HEK293 (cell line): ENCODE measurements around the gene FKRP.

Source experiments
- HOXD13 ChIP-seq: sonication (generic); formaldehyde crosslinking; IDR thresholded peaks from 2 replicates; pipeline ENCODE4 v1.8.0; 2022; ENCODE audit warnings: missing genetic modification reagents, borderline replicate concordance
- SP3 ChIP-seq: fragments of 450-650 bp; formaldehyde crosslinking; IDR thresholded peaks from 2 replicates; pipeline ENCODE4 v1.5.1; 2016; ENCODE audit warnings: missing biosample characterization, missing genetic modification characterization
- SP7 ChIP-seq: fragments of 450-650 bp; formaldehyde crosslinking; IDR thresholded peaks from 2 replicates; pipeline ENCODE4 v1.5.1; 2016; ENCODE audit warnings: missing biosample characterization, missing genetic modification characterization
- ZNF10 ChIP-seq: fragments of 450-650 bp; formaldehyde crosslinking; IDR thresholded peaks from 2 replicates; pipeline ENCODE4 v1.5.1; 2017; ENCODE audit warnings: missing biosample characterization, missing genetic modification characterization
- TF ChIP-seq, protein P1 (sequence below): fragments of 450-650 bp; formaldehyde crosslinking; IDR thresholded peaks from 2 replicates; pipeline ENCODE4 v1.5.1; 2016; ENCODE audit warnings: missing biosample characterization, missing genetic modification characterization

GRCh38 chr19:46715975-46716671, 29.7 kb upstream of the FKRP start:
- TF ChIP-seq HOXD13 (CRISPR knock-in tag) (no peak), ZNF10 (no peak), SP3 (tag by site-specific recombination) (no peak), SP7 (no peak)
- TF ChIP-seq, protein P1, sequence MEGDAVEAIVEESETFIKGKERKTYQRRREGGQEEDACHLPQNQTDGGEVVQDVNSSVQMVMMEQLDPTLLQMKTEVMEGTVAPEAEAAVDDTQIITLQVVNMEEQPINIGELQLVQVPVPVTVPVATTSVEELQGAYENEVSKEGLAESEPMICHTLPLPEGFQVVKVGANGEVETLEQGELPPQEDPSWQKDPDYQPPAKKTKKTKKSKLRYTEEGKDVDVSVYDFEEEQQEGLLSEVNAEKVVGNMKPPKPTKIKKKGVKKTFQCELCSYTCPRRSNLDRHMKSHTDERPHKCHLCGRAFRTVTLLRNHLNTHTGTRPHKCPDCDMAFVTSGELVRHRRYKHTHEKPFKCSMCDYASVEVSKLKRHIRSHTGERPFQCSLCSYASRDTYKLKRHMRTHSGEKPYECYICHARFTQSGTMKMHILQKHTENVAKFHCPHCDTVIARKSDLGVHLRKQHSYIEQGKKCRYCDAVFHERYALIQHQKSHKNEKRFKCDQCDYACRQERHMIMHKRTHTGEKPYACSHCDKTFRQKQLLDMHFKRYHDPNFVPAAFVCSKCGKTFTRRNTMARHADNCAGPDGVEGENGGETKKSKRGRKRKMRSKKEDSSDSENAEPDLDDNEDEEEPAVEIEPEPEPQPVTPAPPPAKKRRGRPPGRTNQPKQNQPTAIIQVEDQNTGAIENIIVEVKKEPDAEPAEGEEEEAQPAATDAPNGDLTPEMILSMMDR (tag by site-specific recombination), result peak; percentile 48; the same call in 1 of the 2 replicates
